ENCODE measurements around the gene CARS1. TPM values are rescaled to one million over a fixed set of nuclear protein-coding genes. Genes with fewer than 3 reads are reported as not detected.

CARS1 gene
- total RNA-seq, 1 donor from 2014 or later, result 51.8 TPM

GRCh38 chr11:3035333-3035732, 21.9 kb downstream of the CARS1 start:
- peaks cover 74% of the 10 kb centered on the region for H3K36me3 Mint-ChIP-seq (ENCODE audit: low read depth)
- intact Hi-C loops (cut with micrococcal nuclease), result loop anchor here (5.0 kb wide), 1 partner anchor 182 kb away; the partner anchor contains the start of gene MRGPRG
- DNase-seq (ENCODE audit: low spot score), result no peak
- H3K4me1 Mint-ChIP-seq (ENCODE audit: low read depth), result peaks cover 15% of the 10 kb centered on the region
- H3K27me3 Mint-ChIP-seq (ENCODE audit: low read depth), result no peaks in the 10 kb centered on the region
- H3K27ac Mint-ChIP-seq, result no peak overlapping the region
- no peaks in the 10 kb centered on the region for H3K9me3 Mint-ChIP-seq
- no peak overlapping the region for H3K4me3 Mint-ChIP-seq (ENCODE audit: low read depth)

- intact Hi-C loops (cut with micrococcal nuclease), result no loop called here
- peak overlapping the region; percentile 38 for H3K27ac Mint-ChIP-seq
- H3K36me3 Mint-ChIP-seq (ENCODE audit: low read depth), result peaks cover 76% of the 10 kb centered on the region
- no peaks in the 10 kb centered on the region for H3K9me3 Mint-ChIP-seq
- no peak overlapping the region for H3K4me3 Mint-ChIP-seq (ENCODE audit: low read depth)
- H3K4me1 Mint-ChIP-seq (ENCODE audit: low read depth), result peaks cover 13% of the 10 kb centered on the region
- DNase-seq (ENCODE audit: low spot score), result no peak
- H3K27me3 Mint-ChIP-seq (ENCODE audit: low read depth), result no peaks in the 10 kb centered on the region
Measured at GRCh38 chr11:3030289-3031070, 26.7 kb downstream of the CARS1 start.

- Mint-ChIP-seq H3K4me3 (ENCODE audit: low read depth) (no peak overlapping the region), H3K27me3 (ENCODE audit: low read depth) (no peaks in the 10 kb centered on the region), H3K9me3 (no peaks in the 10 kb centered on the region), H3K27ac (no peak overlapping the region), H3K4me1 (ENCODE audit: low read depth) (peaks cover 13% of the 10 kb centered on the region), H3K36me3 (ENCODE audit: low read depth) (peaks cover 73% of the 10 kb centered on the region)
- intact Hi-C loops (cut with micrococcal nuclease), result no loop called here
- DNase-seq (ENCODE audit: low spot score), result no peak
Measured at GRCh38 chr11:3028813-3029212, 28.4 kb downstream of the CARS1 start.

- intact Hi-C loops (cut with micrococcal nuclease), result no loop called here
- Mint-ChIP-seq H3K27me3 (ENCODE audit: low read depth) (no peaks in the 10 kb centered on the region), H3K36me3 (ENCODE audit: low read depth) (peaks cover 73% of the 10 kb centered on the region), H3K27ac (no peak overlapping the region), H3K9me3 (no peaks in the 10 kb centered on the region), H3K4me3 (ENCODE audit: low read depth) (no peak overlapping the region), H3K4me1 (ENCODE audit: low read depth) (peaks cover 33% of the 10 kb centered on the region)
- DNase-seq (ENCODE audit: low spot score), result no peak
Measured at GRCh38 chr11:3026803-3027202, 30.4 kb downstream of the CARS1 start.

GRCh38 chr11:3022982-3023381, 34.2 kb downstream of the CARS1 start:
- Mint-ChIP-seq H3K4me1 (ENCODE audit: low read depth) (peaks cover 23% of the 10 kb centered on the region), H3K36me3 (ENCODE audit: low read depth) (peaks cover 70% of the 10 kb centered on the region), H3K27ac (peak overlapping the region; percentile 86), H3K9me3 (no peaks in the 10 kb centered on the region), H3K4me3 (ENCODE audit: low read depth) (peak overlapping the region; percentile 41), H3K27me3 (ENCODE audit: low read depth) (no peaks in the 10 kb centered on the region)
- no peak for DNase-seq (ENCODE audit: low spot score)
- intact Hi-C loops (cut with micrococcal nuclease), result no loop called here

GRCh38 chr11:3022300-3022967, 34.8 kb downstream of the CARS1 start:
- peak overlapping the region; percentile 41 for H3K4me3 Mint-ChIP-seq (ENCODE audit: low read depth)
- no peaks in the 10 kb centered on the region for H3K27me3 Mint-ChIP-seq (ENCODE audit: low read depth)
- H3K4me1 Mint-ChIP-seq (ENCODE audit: low read depth), result peaks cover 26% of the 10 kb centered on the region
- H3K27ac Mint-ChIP-seq, result peak overlapping the region; percentile 86
- DNase-seq (ENCODE audit: low spot score), result no peak
- H3K9me3 Mint-ChIP-seq, result no peaks in the 10 kb centered on the region
- H3K36me3 Mint-ChIP-seq (ENCODE audit: low read depth), result peaks cover 73% of the 10 kb centered on the region
- intact Hi-C loops (cut with micrococcal nuclease), result no loop called here

- H3K27ac Mint-ChIP-seq, result no peak overlapping the region
- H3K4me1 Mint-ChIP-seq (ENCODE audit: low read depth), result peaks cover 33% of the 10 kb centered on the region
- H3K36me3 Mint-ChIP-seq (ENCODE audit: low read depth), result peaks cover 71% of the 10 kb centered on the region
Measured at GRCh38 chr11:3021125-3021524, 36.1 kb downstream of the CARS1 start.

GRCh38 chr11:3020011-3020410, 37.2 kb downstream of the CARS1 start:
- no peak for DNase-seq (ENCODE audit: low spot score)
- H3K27me3 Mint-ChIP-seq (ENCODE audit: low read depth), result no peaks in the 10 kb centered on the region
- H3K36me3 Mint-ChIP-seq (ENCODE audit: low read depth), result peaks cover 73% of the 10 kb centered on the region
- H3K9me3 Mint-ChIP-seq, result no peaks in the 10 kb centered on the region
- intact Hi-C loops (cut with micrococcal nuclease), result no loop called here
- no peak overlapping the region for H3K27ac Mint-ChIP-seq
- H3K4me3 Mint-ChIP-seq (ENCODE audit: low read depth), result no peak overlapping the region
- peaks cover 40% of the 10 kb centered on the region for H3K4me1 Mint-ChIP-seq (ENCODE audit: low read depth)

More at GRCh38 chr11:3021125-3021524, 36.1 kb downstream of the CARS1 start:
- Mint-ChIP-seq H3K4me3 (ENCODE audit: low read depth) (no peak overlapping the region), H3K27me3 (ENCODE audit: low read depth) (no peaks in the 10 kb centered on the region), H3K9me3 (no peaks in the 10 kb centered on the region)
- no peak for DNase-seq (ENCODE audit: low spot score)
- intact Hi-C loops (cut with micrococcal nuclease), result loop anchor here (1.0 kb wide), 1 partner anchor 46 kb away; no protein-coding TSS in a partner anchor

GRCh38 chr11:3018596-3018995, 38.6 kb downstream of the CARS1 start:
- Mint-ChIP-seq H3K36me3 (ENCODE audit: low read depth) (peaks cover 80% of the 10 kb centered on the region), H3K4me1 (ENCODE audit: low read depth) (peaks cover 51% of the 10 kb centered on the region), H3K4me3 (ENCODE audit: low read depth) (no peak overlapping the region), H3K27me3 (ENCODE audit: low read depth) (no peaks in the 10 kb centered on the region), H3K9me3 (no peaks in the 10 kb centered on the region), H3K27ac (peak overlapping the region; percentile 16)
- DNase-seq (ENCODE audit: low spot score), result no peak
- intact Hi-C loops (cut with micrococcal nuclease), result no loop called here

- Mint-ChIP-seq H3K9me3 (no peaks in the 10 kb centered on the region), H3K4me3 (ENCODE audit: low read depth) (no peak overlapping the region), H3K27ac (no peak overlapping the region), H3K27me3 (ENCODE audit: low read depth) (no peaks in the 10 kb centered on the region), H3K4me1 (ENCODE audit: low read depth) (peaks cover 38% of the 10 kb centered on the region), H3K36me3 (ENCODE audit: low read depth) (peaks cover 77% of the 10 kb centered on the region)
- intact Hi-C loops (cut with micrococcal nuclease), result no loop called here
- no peak for DNase-seq (ENCODE audit: low spot score)
Measured at GRCh38 chr11:3016861-3017260, 40.4 kb downstream of the CARS1 start.

GRCh38 chr11:3015796-3016195, 41.4 kb downstream of the CARS1 start:
- H3K27ac Mint-ChIP-seq, result peak overlapping the region; percentile 92
- no peak overlapping the region for H3K4me3 Mint-ChIP-seq (ENCODE audit: low read depth)
- H3K27me3 Mint-ChIP-seq (ENCODE audit: low read depth), result no peaks in the 10 kb centered on the region
- H3K4me1 Mint-ChIP-seq (ENCODE audit: low read depth), result peaks cover 36% of the 10 kb centered on the region
- peaks cover 83% of the 10 kb centered on the region for H3K36me3 Mint-ChIP-seq (ENCODE audit: low read depth)
- no peaks in the 10 kb centered on the region for H3K9me3 Mint-ChIP-seq
- no peak for DNase-seq (ENCODE audit: low spot score)
- intact Hi-C loops (cut with micrococcal nuclease), result no loop called here

GRCh38 chr11:3014943-3015342, 42.3 kb downstream of the CARS1 start:
- Mint-ChIP-seq H3K36me3 (ENCODE audit: low read depth) (peaks cover 80% of the 10 kb centered on the region), H3K9me3 (no peaks in the 10 kb centered on the region), H3K27me3 (ENCODE audit: low read depth) (no peaks in the 10 kb centered on the region), H3K27ac (peak overlapping the region; percentile 92), H3K4me1 (ENCODE audit: low read depth) (peaks cover 42% of the 10 kb centered on the region), H3K4me3 (ENCODE audit: low read depth) (peak overlapping the region; percentile 52)
- no peak for DNase-seq (ENCODE audit: low spot score)
- intact Hi-C loops (cut with micrococcal nuclease), result loop anchor here (1.0 kb wide), 1 partner anchor 23 kb away; the partner anchor contains the start of gene NAP1L4
